ENCODE results near the gene ABHD17A. TPM values are rescaled to one million over a fixed set of nuclear protein-coding genes. Genes with fewer than 3 reads are reported as not detected.
"Not testable (repeated sequence)": the region's sequence is repeated elsewhere in the genome, so short reads cannot be mapped to it uniquely, and the experiment has no call there.

Gene ABHD17A
- total RNA-seq, 1 donor from 2014 or later, result 62.0 TPM

DNA sequence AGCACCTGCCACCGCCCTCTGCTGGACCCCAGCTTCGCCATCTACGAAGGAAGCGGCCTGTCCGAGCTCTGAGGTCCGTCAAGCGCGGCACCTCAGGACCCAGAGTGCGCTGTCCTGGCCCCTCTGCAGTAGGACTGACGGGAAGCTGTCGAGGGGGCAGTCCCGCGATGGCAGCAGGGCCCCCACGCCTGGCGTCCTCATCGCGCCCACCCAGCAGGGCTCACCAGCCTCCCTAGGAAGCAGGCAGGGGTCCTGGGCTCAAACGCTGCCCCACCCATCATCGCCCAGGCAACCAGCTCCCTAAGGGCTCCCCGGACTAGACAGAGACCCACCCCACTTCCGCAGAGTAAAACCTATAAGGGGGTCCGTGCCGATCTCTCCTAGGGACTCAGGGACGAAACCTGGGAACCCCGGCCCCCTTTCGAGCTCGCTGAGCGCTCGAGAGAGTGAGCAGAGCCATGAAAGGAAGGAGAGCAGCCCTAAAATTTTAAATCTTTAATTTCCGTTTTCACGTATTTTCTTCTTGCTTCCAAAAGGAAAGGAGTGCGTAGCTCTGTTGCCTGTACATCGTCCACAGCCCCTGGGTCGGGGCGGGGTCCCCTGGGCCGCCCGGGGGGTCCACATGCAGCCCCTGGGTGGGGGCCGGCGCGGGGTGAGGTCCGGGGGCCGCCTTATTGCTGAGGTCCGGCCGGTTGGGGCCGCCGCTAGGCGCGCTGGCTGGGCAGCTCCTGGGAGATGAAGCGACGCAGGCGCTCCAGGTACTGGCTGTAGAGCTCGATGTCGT, 8.6 kb downstream of the ABHD17A start:
- peak overlapping the region; percentile 99 for H3K4me3 Mint-ChIP-seq
- H3K36me3 Mint-ChIP-seq; H3K27me3 Mint-ChIP-seq (ENCODE audit: low read depth); DNase-seq (ENCODE audit: low spot score in 2 of 2, unreplicated experiment in 2 of 2); H3K9me3 Mint-ChIP-seq: not testable (repeated sequence)
- H3K27ac Mint-ChIP-seq, result peak overlapping the region; percentile 83
- peaks cover 24% of the 10 kb centered on the region for H3K4me1 Mint-ChIP-seq

- Mint-ChIP-seq H3K27me3 (ENCODE audit: low read depth) (no peaks in the 10 kb centered on the region), H3K27ac (peak overlapping the region; percentile 95), H3K4me1 (peaks cover 24% of the 10 kb centered on the region), H3K36me3 (no peaks in the 10 kb centered on the region), H3K9me3 (no peaks in the 10 kb centered on the region), H3K4me3 (peak overlapping the region; percentile 99)
- TF ChIP-seq CTCF (IDR thresholded peaks at IDR 0.05; ENCODE audit: unreplicated experiment), result no peak
- peak; percentile 76 to 89 for DNase-seq (ENCODE audit: low spot score in 2 of 2, unreplicated experiment in 2 of 2)
Observed at GRCh38 chr19:1875646-1876495, 9.4 kb downstream of the ABHD17A start.

GRCh38 chr19:1875265-1875645, 10.0 kb downstream of the ABHD17A start:
- H3K27me3 Mint-ChIP-seq (ENCODE audit: low read depth); DNase-seq (ENCODE audit: low spot score in 2 of 2, unreplicated experiment in 2 of 2); H3K9me3 Mint-ChIP-seq; H3K36me3 Mint-ChIP-seq: not testable (repeated sequence)
- Mint-ChIP-seq H3K4me1 (peaks cover 24% of the 10 kb centered on the region), H3K4me3 (peak overlapping the region; percentile 99), H3K27ac (peak overlapping the region; percentile 95)

DNA sequence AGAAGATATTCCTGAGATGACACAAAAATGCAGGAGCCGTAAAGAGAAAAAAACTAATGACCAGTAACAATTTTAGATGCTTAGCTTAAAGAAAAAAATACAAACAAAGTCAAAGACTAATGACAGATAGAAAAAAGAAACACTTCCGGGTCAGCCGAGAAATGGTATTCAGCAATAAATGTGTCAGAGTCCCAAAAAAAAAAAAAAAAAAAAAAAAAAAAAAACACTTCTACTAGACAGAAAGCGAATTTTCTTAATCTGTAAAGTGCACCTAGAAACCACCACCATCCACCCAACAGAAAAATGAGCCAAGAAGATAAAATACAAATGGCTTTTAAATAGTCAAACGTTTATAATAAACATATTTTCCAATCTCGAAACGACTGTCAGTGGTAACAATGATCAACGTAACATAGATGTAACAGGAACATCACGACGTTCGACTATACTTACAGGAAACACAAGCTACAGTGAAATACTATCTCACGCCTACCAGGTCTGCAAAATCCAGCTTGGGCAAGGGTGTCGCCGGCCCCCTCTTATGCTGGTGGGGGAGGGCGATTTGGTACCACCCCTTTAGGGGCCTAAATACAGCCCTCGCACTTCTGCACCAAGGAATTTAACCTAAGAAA, 10.6 kb downstream of the ABHD17A start:
- H3K27me3 Mint-ChIP-seq (ENCODE audit: low read depth), result no peaks in the 10 kb centered on the region

DNA sequence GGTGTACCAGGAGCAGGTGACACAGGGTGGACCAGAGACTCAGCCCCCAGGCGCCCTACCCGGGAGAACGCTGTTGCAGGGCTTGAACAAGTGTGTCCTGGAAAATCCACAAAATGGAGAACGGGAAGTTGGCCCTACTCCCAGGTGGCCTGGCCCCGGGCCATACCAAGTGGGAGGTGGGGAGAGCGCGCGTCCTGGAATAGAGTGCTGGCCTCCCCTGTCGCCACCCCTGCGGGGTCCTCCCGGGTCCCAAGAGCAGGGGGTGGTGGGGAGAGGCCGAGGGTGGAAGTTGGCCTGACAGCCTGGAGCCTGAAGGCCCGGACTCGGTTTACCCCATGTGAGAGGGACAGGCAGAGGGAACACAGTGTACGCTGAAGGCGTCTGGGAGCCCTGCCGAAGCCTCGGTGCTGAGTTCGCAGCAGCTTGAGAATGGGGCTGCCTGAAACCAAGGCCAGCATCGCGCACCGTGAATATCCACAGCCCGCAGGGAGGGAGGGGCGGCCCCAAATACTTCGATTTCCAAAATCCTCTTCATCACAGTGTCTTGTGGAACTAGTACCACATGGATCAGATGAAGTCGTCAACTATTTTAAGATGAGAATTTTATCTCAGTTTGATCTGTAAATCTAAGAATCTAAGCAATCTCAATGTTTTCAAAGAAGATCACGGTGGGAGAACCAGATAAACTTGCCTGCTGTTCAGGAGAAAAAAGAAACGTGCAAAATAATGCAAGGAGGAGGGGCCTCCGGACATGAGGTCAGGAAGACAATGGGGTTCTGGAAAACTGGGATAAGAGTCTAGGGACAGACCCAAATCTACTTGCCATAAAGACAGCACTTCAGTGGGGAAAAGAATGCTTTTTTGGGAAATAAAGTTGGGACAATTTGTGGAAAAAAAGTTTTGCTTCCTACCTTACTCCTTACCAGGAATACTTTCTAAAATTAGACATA, 11.5 kb downstream of the ABHD17A start:
- Mint-ChIP-seq H3K4me1 (peaks cover 24% of the 10 kb centered on the region), H3K36me3 (no peaks in the 10 kb centered on the region), H3K27me3 (ENCODE audit: low read depth) (no peaks in the 10 kb centered on the region), H3K4me3 (peak overlapping the region; percentile 99), H3K27ac (peak overlapping the region; percentile 95), H3K9me3 (no peaks in the 10 kb centered on the region)
- DNase-seq (ENCODE audit: low spot score in 2 of 2, unreplicated experiment in 2 of 2), result no peak
- TF ChIP-seq CTCF (IDR thresholded peaks at IDR 0.05; ENCODE audit: unreplicated experiment), result no peak

More for the DNA sequence above, 10.6 kb downstream of the ABHD17A start:
- Mint-ChIP-seq H3K4me3 (peak overlapping the region; percentile 99), H3K9me3 (no peaks in the 10 kb centered on the region), H3K36me3 (no peaks in the 10 kb centered on the region), H3K27ac (peak overlapping the region; percentile 95), H3K4me1 (peaks cover 24% of the 10 kb centered on the region)
- DNase-seq (ENCODE audit: low spot score in 2 of 2, unreplicated experiment in 2 of 2), result no peak
- TF ChIP-seq CTCF (IDR thresholded peaks at IDR 0.05; ENCODE audit: unreplicated experiment), result no peak

Measured in mesothelial cell of epicardium (in vitro differentiated cells).